PFSK-1 (cell line): ENCODE results near the gene ROBO1.

Source experiments
- POLR2AphosphoS5 ChIP-seq: IDR thresholded peaks from 2 replicates; pipeline ENCODE4 v1.6.1; 2012; ENCODE audit warnings: low read depth, mild to moderate bottlenecking, control low read depth, low read length, moderate library complexity
- REST ChIP-seq, 2 experiments: IDR thresholded peaks; 2 replicates each; pipeline versions ENCODE4 v1.6.1 to v1.8.0; 2011 to 2012; ENCODE audit warnings: low read depth in 2 of 2, low read length in 2 of 2, control low read depth in 1 of 2, inconsistent platforms in 1 of 2, mild to moderate bottlenecking in 1 of 2, moderate library complexity in 1 of 2; ENCODE audit not compliant: insufficient read depth in 1 of 2
- TAF1 ChIP-seq: IDR thresholded peaks from 2 replicates; pipeline ENCODE4 v1.6.1; 2012; ENCODE audit warnings: low read length, control low read depth, borderline replicate concordance; ENCODE audit not compliant: insufficient read depth

GRCh38 chr3:79568938-79569337 is 198.9 kb downstream of the ROBO1 start:
- TF ChIP-seq TAF1 (no peak), POLR2AphosphoS5 (no peak), REST (IDR thresholded peaks at IDR 0.05; ENCODE audit: insufficient read depth in 1 of 2, low read depth in 2 of 2, low read length in 2 of 2) (no peak)
